GM19023 (cell line): Measurements from ENCODE around the gene FTSJ3.
A peak's percentile ranks its signal among the peaks of the same experiment; 100 is the strongest.

Experiments
- ATAC-seq: cut with Tn5 transposase; IDR thresholded peaks from one replicate; pipeline ENCODE4 v1.9.1; 2021; ENCODE audit warnings: mild to moderate bottlenecking, moderate library complexity; ENCODE audit not compliant: unreplicated experiment

Gene FTSJ3

DNA sequence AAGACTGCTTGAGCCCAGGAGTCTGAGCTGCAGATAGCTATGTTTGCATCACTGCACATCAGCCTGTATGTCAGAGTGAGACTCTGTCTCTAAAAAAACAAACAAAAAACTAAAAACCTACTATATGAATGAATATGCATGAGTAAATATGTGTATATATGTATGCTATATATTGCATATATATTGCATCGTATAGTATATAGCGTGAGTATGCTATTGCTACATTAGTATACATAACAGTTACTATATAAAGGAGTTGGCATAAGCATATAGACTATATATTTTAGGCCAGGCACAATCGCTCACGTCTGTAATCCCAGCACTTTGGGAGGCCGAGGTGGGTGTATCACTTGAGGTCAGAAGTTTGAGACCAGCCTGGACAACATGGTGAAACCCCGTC is 37.4 kb downstream of the FTSJ3 start:
- no peak for ATAC-seq

- ATAC-seq: no peak
Measured at GRCh38 chr17:63786971-63787711, 40.3 kb downstream of the FTSJ3 start.

DNA sequence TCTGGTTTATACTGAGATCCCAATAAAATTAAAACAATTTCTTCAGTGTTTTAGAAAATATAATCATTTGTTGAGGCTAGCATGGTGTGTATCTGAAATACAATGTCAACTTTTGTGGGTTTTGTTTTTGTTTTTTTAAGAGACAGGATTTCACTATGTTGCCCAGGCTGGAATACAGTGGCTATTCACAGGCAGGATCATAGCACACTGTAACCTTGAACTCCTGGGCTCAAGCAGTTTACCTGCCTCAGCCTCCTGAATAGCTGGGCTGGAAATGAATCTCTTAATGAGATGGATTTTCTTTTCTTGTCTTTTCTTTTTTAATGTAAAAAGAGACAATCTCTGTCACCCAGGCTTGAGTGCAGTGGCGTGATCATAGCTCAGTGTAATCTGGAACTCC is 41.3 kb downstream of the FTSJ3 start:
- no peak for ATAC-seq

DNA sequence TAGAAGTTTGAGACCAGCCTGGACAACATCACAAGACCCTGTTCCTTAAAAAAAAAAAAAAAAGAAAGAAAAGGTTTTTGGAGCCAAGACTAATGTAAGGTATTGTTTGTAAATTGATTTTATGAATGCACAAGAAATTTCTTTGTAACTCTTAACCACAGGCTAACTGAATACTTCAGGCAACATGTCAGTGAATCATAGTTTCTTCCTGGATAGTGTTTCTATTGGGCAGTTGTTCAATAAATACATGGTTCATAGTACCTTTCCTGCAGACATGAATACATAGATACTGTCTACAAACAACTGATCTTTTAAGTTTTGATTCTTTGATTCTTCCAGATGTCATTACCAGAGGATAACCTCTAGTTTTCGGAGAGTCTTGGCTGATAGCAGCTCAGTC is 41.9 kb downstream of the FTSJ3 start:
- no peak for ATAC-seq

DNA sequence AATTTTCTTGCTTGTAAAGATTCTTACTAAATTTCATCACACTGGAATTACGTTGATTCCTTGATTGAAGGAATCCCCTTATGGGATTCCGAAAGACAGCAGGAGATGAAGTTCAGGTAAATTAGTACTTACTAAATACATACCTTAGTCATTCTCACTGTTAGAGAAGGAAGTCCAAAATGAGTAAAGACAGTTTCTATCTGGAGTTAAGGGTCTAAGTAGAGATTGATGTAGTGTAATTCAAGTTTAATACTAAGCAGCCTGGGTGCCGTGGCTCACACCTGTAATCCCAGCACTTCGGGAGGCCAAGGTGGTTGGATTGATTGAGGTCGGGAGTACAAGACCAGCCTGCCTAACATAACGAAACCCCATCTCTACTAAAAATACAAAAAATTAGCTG is 43.9 kb downstream of the FTSJ3 start:
- no peak for ATAC-seq

DNA sequence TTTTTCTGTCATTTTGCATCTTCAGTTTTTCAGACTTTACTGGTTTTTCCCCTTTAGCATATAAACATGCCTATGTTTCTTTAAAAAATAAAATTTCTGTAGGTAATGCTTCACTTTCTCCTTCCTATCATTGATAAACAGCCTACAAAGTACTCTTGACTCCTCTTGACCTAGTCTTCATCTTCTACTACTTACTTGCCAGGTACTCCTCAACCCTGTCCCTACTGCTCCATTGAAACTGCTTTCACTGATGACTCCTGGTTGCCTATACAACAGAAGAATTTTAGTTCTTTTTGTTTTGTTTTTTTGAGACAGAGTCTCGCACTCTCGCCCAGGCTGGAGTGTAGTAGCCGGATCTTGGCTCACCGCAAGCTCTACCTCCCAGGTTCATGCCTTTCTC is 46.5 kb downstream of the FTSJ3 start:
- no peak for ATAC-seq

DNA sequence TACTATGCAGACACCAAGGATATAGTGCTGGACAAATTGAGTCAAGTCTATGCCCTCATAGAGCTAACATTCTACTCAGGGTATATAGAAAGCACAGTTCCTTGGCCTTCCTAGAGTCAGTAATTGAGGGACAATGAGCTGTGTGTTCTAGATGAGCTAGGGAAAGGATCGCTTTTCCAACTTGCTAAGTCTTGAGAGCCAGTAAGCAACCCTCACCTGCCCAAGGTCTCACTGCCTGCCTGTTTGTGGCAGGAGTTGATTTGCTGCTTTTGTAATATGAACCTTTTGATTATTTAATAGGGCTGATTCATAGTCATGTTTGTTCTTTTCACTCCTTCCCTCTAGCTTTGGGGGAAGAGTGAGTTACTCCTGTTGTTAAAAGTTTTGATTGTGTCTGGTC is 47.0 kb downstream of the FTSJ3 start:
- ATAC-seq: no peak

DNA sequence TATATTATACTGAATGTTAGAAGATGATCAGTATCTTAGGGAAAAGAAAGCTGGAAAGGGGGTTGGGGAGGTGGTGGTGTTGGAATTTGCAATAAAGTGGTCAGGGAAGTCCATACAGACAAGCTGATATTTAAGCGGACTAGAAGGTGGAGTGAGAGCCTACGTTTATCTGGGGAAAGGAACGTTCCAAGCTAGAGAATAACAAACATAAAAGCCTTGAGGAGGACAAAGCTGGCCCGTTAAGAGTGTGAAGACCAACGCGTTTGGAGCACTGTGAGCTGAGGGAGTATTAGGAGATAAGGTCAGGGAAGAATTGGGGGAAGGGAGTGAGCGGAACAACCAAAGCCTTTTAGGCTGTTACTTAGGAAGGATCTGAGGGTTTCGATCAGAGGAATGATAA is 52.0 kb downstream of the FTSJ3 start:
- no peak for ATAC-seq

DNA sequence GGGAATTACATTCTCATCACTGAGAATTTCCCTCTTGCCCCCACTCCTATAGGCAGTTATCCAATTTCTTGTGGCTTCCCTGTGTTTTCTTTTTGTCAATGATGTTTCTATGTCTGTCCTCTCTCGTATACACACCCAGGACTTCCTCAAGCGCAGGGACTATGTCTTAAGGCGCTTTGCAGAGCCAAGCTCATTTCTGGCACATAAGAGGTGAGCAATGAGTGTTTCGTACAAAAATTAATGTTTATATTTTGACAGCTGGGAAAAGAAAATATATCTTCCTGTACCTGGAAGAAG is 52.5 kb downstream of the FTSJ3 start:
- no peak for ATAC-seq

GRCh38 chr17:63774141-63774968 is 53.1 kb downstream of the FTSJ3 start, which contains the start of gene DDX42:
Gene DDX42, plus strand, starts transcription at chr17:63774170. Its CDS starts 12,880 bp downstream, at chr17:63787050.
- ATAC-seq: peak; percentile 6

DNA sequence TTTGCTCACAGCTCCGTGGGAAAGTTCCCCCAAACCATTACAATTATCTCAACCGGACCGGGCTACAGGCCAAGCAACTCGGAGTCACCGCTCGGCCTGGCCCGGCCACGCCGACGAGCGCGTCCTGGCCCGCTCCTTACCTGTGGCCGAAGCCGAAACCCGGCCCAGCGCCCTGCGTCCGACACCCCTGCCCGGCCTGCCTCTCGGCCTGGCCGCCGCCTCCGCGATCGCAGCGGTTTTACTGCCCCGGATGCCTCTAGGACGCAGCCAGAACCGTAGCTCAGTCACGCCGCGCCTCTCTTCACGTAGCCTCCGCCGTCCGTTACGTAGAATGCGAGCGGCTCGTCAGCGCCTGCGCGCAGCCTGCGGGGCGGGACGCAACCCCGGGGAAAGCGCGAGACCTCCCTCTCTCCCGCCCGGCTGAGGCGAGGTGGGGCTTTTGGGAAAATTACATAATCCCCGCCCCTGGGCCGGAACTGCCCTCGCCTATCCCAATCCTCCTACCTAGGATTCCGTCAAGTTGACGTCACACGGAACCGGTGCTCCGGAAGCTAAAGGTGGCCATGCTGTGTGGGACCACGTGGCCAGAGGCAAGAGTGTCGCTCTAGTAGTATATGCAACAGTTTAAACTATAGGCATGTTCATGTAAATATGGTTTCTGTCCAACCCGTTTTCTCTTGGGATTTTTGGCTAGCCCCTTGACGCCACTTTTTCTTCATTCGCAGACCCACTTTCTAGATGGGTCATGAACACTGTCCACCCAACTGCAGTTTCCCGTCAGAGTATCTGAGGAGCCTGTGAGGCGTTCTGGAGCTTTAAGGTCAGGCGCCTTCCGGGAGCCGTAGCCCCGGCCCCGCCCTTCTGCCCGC is 54.0 kb downstream of the FTSJ3 start, which contains the start of gene CCDC47:
Gene CCDC47, minus strand, starts transcription at position 326 of the 869 bp plus-strand sequence. CDS start 7,422 bp downstream, outside the sequence.
- ATAC-seq: peak; percentile 86

- no peak for ATAC-seq
Measured at GRCh38 chr17:63772801-63773271, 54.6 kb downstream of the FTSJ3 start.
